GM19455 (cell line): ENCODE data around the gene SERINC5.

Experiments used
- ATAC-seq: cut with Tn5 transposase; IDR thresholded peaks from one replicate; pipeline ENCODE4 v1.9.1; 2021; ENCODE audit not compliant: unreplicated experiment

SERINC5 gene

GRCh38 chr5:80229902-80230255 is 26.0 kb downstream of the SERINC5 start:
- no peak for ATAC-seq

- no peak for ATAC-seq
Measured at GRCh38 chr5:80227979-80228596, 27.8 kb downstream of the SERINC5 start.

- ATAC-seq: no peak
Measured at GRCh38 chr5:80225934-80226326, 29.9 kb downstream of the SERINC5 start.

- ATAC-seq: no peak
Measured at GRCh38 chr5:80225189-80225933, 30.5 kb downstream of the SERINC5 start.

- ATAC-seq: no peak
Measured at GRCh38 chr5:80223561-80223960, 32.3 kb downstream of the SERINC5 start.

GRCh38 chr5:80220245-80220897 is 35.5 kb downstream of the SERINC5 start:
- no peak for ATAC-seq

GRCh38 chr5:80219391-80219790 is 36.5 kb downstream of the SERINC5 start:
- ATAC-seq: no peak

- ATAC-seq: no peak
Measured at GRCh38 chr5:80217667-80218066, 38.2 kb downstream of the SERINC5 start.

GRCh38 chr5:80216753-80217596 is 38.9 kb downstream of the SERINC5 start:
- ATAC-seq: no peak

- ATAC-seq: no peak
Measured at GRCh38 chr5:80216096-80216495, 39.8 kb downstream of the SERINC5 start.

- no peak for ATAC-seq
Measured at GRCh38 chr5:80215523-80215922, 40.3 kb downstream of the SERINC5 start.

- ATAC-seq: no peak
Measured at GRCh38 chr5:80213466-80213865, 42.4 kb downstream of the SERINC5 start.

GRCh38 chr5:80212171-80212667 is 43.6 kb downstream of the SERINC5 start:
- no peak for ATAC-seq

- no peak for ATAC-seq
Measured at GRCh38 chr5:80211327-80211726, 44.5 kb downstream of the SERINC5 start.

GRCh38 chr5:80210014-80210413 is 45.8 kb downstream of the SERINC5 start:
- ATAC-seq: no peak

- ATAC-seq: no peak
Measured at GRCh38 chr5:80208381-80208780, 47.5 kb downstream of the SERINC5 start.

GRCh38 chr5:80207832-80208231 is 48.0 kb downstream of the SERINC5 start:
- ATAC-seq: no peak

- ATAC-seq: no peak
Measured at GRCh38 chr5:80206282-80206681, 49.6 kb downstream of the SERINC5 start.

GRCh38 chr5:80205846-80206245 is 50.0 kb downstream of the SERINC5 start:
- no peak for ATAC-seq

GRCh38 chr5:80204808-80205614 is 50.8 kb downstream of the SERINC5 start:
- no peak for ATAC-seq
